HEK293T (cell line): ENCODE results near the gene SAXO1.
"Not testable (repeated sequence)": the region's sequence is repeated elsewhere in the genome, so short reads cannot be mapped to it uniquely, and the experiment has no call there.

ENCODE experiments used
- CTCF ChIA-PET: fragments of 350-600 bp; formaldehyde crosslinking; extraction: SDS; loops from one replicate; lab custom pipeline; 2021; ENCODE audit warnings: antibody characterized with exemption, inconsistent platforms; lab: Yijun Ruan, JAX
- POLR2A ChIA-PET: fragments of 350-600 bp; formaldehyde crosslinking; extraction: SDS; loops from one replicate; lab custom pipeline; 2020; ENCODE audit warnings: antibody characterized with exemption, inconsistent platforms; lab: Yijun Ruan, JAX
- DNase-seq: peaks from one replicate; pipeline ENCODE4 v3.0.0; 2012; ENCODE audit warnings: mixed read lengths; ENCODE audit errors: extremely low spot score
- ARNT ChIP-seq: fragments of 450-650 bp; IDR thresholded peaks from 2 replicates; pipeline ENCODE4 v1.6.1; 2017; ENCODE audit warnings: mild to moderate bottlenecking
- BHLHE40 ChIP-seq: fragments of 450-650 bp; IDR thresholded peaks from 2 replicates; pipeline ENCODE4 v1.6.1; 2016; ENCODE audit warnings: mild to moderate bottlenecking, moderate library complexity, borderline replicate concordance
- CTBP1 ChIP-seq: fragments of 450-650 bp; IDR thresholded peaks from 2 replicates; pipeline ENCODE4 v1.6.1; 2016; ENCODE audit warnings: borderline replicate concordance
- ELF4 ChIP-seq: fragments of 450-650 bp; IDR thresholded peaks from 2 replicates; pipeline ENCODE4 v1.6.1; 2017; ENCODE audit warnings: antibody characterized with exemption
- FOXA1 ChIP-seq: fragments of 450-650 bp; IDR thresholded peaks from 2 replicates; pipeline ENCODE4 v1.6.1; 2016; ENCODE audit warnings: mild to moderate bottlenecking
- FOXK2 ChIP-seq: fragments of 450-650 bp; IDR thresholded peaks from 2 replicates; pipeline ENCODE4 v1.6.1; 2016; ENCODE audit warnings: mild to moderate bottlenecking
- FOXM1 ChIP-seq: fragments of 450-650 bp; IDR thresholded peaks from 2 replicates; pipeline ENCODE4 v1.6.1; 2017; ENCODE audit warnings: mild to moderate bottlenecking, borderline replicate concordance
- HDGF ChIP-seq: fragments of 450-650 bp; IDR thresholded peaks from 2 replicates; pipeline ENCODE4 v1.6.1; 2017; ENCODE audit warnings: antibody characterized with exemption, borderline replicate concordance
- L3MBTL2 ChIP-seq: fragments of 450-650 bp; conservative IDR thresholded peaks from 2 replicates; pipeline ENCODE4 v1.6.1; 2016; ENCODE audit warnings: mild to moderate bottlenecking
- LEF1 ChIP-seq: fragments of 450-650 bp; IDR thresholded peaks from 2 replicates; pipeline ENCODE4 v1.6.1; 2017; ENCODE audit warnings: mild to moderate bottlenecking, borderline replicate concordance
- NFRKB ChIP-seq: fragments of 450-650 bp; IDR thresholded peaks from 2 replicates; pipeline ENCODE4 v1.6.1; 2016; ENCODE audit warnings: mild to moderate bottlenecking, moderate library complexity
- SP1 ChIP-seq: fragments of 450-650 bp; IDR thresholded peaks from 2 replicates; pipeline ENCODE4 v1.6.1; 2017
- SUZ12 ChIP-seq: fragments of 450-650 bp; IDR thresholded peaks from 2 replicates; pipeline ENCODE4 v1.6.1; 2016; ENCODE audit warnings: mild to moderate bottlenecking
- TARDBP ChIP-seq: fragments of 450-650 bp; IDR thresholded peaks from 2 replicates; pipeline ENCODE4 v1.6.1; 2016
- ZNF384 ChIP-seq: fragments of 450-650 bp; IDR thresholded peaks from 2 replicates; pipeline ENCODE4 v1.6.1; 2016
- TF ChIP-seq, protein P1 (sequence below): fragments of 450-650 bp; IDR thresholded peaks from 2 replicates; pipeline ENCODE4 v1.6.1; 2016

Gene SAXO1

GRCh38 chr9:19009391-19009965 is 23.5 kb downstream of the SAXO1 start:
- ChIA-PET POLR2A (no interaction called here), CTCF (no interaction called here)
- TF ChIP-seq FOXK2 (no peak), SUZ12 (no peak), CTBP1 (no peak), ELF4 (no peak), ARNT (no peak), L3MBTL2 (no peak)
- no peak for DNase-seq

DNA sequence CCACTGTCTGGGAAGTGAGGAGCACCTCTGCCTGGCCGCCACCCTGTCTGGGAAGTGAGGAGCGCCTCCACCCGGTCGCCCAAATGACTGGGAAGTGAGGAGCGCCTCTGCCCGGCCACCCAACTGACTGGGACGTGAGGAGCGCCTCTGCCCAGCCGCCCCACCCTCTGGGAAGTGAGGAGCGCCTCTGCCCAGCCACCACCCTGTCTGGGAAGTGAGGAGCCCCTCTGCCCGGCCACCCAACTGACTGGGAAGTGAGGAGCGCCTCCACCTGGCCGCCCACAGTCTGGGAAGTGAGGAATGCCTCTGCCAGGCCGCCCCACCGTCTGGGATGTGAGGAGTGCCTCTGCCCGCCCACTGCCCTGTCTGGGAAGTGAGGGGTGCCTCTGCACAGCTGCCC is 32.9 kb downstream of the SAXO1 start:
- no peak for DNase-seq
- TF ChIP-seq TARDBP (no peak), CTBP1 (no peak), SUZ12 (no peak), FOXK2 (no peak), BHLHE40 (no peak), SP1 (no peak), ZNF384 (no peak), FOXA1 (no peak), NFRKB (no peak), HDGF (no peak), ELF4 (no peak), FOXM1 (no peak), L3MBTL2 (no peak), LEF1 (no peak), ARNT (no peak)
- TF ChIP-seq, protein P1, sequence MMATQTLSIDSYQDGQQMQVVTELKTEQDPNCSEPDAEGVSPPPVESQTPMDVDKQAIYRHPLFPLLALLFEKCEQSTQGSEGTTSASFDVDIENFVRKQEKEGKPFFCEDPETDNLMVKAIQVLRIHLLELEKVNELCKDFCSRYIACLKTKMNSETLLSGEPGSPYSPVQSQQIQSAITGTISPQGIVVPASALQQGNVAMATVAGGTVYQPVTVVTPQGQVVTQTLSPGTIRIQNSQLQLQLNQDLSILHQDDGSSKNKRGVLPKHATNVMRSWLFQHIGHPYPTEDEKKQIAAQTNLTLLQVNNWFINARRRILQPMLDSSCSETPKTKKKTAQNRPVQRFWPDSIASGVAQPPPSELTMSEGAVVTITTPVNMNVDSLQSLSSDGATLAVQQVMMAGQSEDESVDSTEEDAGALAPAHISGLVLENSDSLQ: no peak
- POLR2A ChIA-PET: no interaction called here
- CTCF ChIA-PET: no interaction called here

DNA sequence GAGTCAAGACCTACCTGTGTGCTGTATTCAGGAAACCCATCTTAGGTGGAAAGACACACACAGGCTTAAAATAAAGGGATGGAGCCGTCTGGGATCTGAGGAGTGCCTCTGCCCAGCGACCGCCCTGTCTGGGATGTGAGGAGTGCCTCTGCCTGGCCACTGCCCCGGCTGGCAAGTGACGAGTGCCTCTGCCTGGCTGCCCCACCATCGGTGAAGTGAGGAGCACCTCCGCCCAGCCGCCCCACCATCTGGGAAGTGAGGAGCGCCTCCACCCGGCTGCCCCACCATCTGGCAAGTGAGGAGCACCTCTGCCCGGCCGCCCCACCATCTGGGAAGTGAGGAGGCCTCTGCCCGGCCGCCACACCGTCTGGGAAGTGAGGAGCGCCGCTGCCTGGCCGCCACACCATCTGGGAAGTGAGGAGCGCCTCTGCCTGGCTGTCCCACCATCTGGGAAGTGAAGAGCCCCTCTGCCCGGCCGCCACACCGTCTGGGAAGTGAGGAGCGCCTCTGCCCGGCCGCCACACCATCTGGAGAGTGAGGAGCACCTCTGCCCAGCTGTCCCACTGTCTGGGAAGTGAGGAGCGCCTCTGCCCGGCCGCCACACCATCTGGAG is 33.7 kb downstream of the SAXO1 start:
- TF ChIP-seq ZNF384: no peak
- no peak for TF ChIP-seq L3MBTL2
- no peak for TF ChIP-seq BHLHE40
- no peak for TF ChIP-seq FOXM1
- no peak for TF ChIP-seq NFRKB
- TF ChIP-seq TARDBP: no peak
- TF ChIP-seq, protein P1: no peak
- no peak for TF ChIP-seq SUZ12
- TF ChIP-seq HDGF: no peak
- TF ChIP-seq CTBP1: no peak
- no peak for TF ChIP-seq ELF4
- no peak for TF ChIP-seq FOXA1
- no peak for TF ChIP-seq LEF1
- no peak for TF ChIP-seq SP1
- TF ChIP-seq ARNT: no peak
- ChIA-PET POLR2A (no interaction called here), CTCF (no interaction called here)
- DNase-seq: no peak

DNA sequence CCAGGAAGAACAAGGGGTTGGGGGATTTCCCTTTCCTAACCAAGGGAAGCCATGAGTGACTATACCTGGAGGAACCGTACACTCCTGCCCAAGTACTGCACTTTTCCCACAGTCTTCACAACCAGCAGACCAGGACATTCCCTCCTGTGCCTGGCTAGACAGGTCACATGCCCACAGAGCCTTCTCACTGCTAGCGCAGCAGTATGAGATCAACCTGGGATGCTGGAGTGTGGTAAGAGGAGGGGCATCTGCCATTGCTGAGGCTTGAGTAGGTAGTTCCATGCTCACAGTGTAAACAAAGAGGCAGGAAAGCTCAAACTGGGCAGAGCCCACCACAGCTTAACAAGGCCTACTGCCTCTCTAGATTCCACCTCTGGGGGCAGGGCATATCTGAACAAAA is 35.9 kb downstream of the SAXO1 start:
- CTCF ChIA-PET: no interaction called here
- DNase-seq: no peak
- POLR2A ChIA-PET: no interaction called here
- TF ChIP-seq BHLHE40 (no peak), LEF1 (no peak), HDGF (no peak), NFRKB (no peak), SP1 (no peak), TARDBP (no peak)

DNA sequence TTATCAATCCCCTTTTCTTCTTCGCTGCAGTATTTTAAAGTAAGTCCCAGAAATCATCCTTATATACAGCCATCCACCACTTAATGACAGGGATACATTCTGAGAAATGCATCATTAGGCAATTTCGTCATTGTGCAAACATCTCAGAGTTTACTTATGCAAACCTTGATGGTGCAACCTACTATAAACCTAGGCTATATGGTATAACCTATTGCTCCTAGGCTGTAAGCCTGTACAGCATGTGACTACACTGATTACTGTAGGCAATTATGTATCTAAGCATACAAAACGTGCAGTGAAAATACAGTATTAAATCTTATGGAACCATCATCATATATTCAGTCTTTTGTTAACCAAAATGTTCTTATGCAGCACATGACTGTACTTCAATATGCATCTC is 36.8 kb downstream of the SAXO1 start:
- peak; percentile 42; the same call in 1 of the 2 replicates for TF ChIP-seq FOXA1
- no peak for TF ChIP-seq FOXM1
- ChIA-PET POLR2A (no interaction called here), CTCF (no interaction called here)
- DNase-seq: no peak

- ChIA-PET POLR2A (no interaction called here), CTCF (no interaction called here)
- DNase-seq: peak; percentile 54
- TF ChIP-seq ARNT: peak; percentile 100
- TF ChIP-seq LEF1: no peak
- TF ChIP-seq ELF4: no peak
- TF ChIP-seq NFRKB: no peak
- no peak for TF ChIP-seq FOXM1
- no peak for TF ChIP-seq L3MBTL2
- TF ChIP-seq FOXA1: no peak; the same call in 1 of the 2 replicates
- TF ChIP-seq BHLHE40: no peak
- TF ChIP-seq HDGF: no peak
- TF ChIP-seq TARDBP: no peak
- no peak for TF ChIP-seq ZNF384
- no peak for TF ChIP-seq SUZ12
- no peak for TF ChIP-seq SP1
- no peak for TF ChIP-seq FOXK2
- TF ChIP-seq, protein P1: peak; percentile 97
- peak; percentile 97 for TF ChIP-seq CTBP1
Measured at GRCh38 chr9:18994263-18994916, 38.6 kb downstream of the SAXO1 start.

DNA sequence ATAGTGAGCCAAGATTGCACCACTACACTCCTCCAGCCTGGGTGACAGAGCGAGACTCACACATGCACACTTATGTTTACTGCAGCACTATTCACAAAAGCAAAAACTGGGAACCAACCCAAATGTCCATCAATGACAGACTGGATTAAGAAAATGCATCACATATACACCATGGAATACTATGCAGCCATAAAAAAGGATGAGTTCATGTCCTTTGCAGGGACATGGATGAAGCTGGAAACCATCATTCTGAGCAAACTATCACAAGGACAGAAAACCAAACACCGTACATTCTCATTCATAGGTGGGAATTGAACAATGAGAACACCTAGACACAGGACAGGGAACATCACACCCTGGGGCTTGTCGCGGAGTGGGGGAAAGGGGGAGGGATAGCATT is 41.8 kb downstream of the SAXO1 start:
- POLR2A ChIA-PET, CTCF ChIA-PET, DNase-seq: not testable (repeated sequence)
